Fibroblast of the aortic adventitia (primary cell): ENCODE data around the gene B4GALNT1. TPM values are rescaled to one million over a fixed set of nuclear protein-coding genes. Genes with fewer than 3 reads are reported as not detected.

ENCODE experiments used
- DNase-seq: peaks from one replicate; pipeline ENCODE4 v3.0.0-alpha.2; 2010; ENCODE audit warnings: low read depth
- H3K4me3 ChIP-seq: 2 replicates; pipeline ENCODE4 v1.5.1; 2011; ENCODE audit warnings: low read depth, mild to moderate bottlenecking, control low read depth, low read length, moderate library complexity
- total RNA-seq: library from RNA; depleted of rRNA; stranded (reverse); fragments of >200 nt; gene quantifications from 2 replicates; pipeline ENCODE4 v1.2.3, GENCODE V29; 2012; ENCODE audit warnings: low replicate concordance
- TF ChIP-seq, protein P1 (sequence below): IDR thresholded peaks from 2 replicates; pipeline ENCODE4 v1.5.1; 2011; ENCODE audit warnings: mild to moderate bottlenecking, low read length, control low read depth, inconsistent platforms; ENCODE audit not compliant: insufficient read depth

B4GALNT1 gene
- total RNA-seq, 1 donor = 6.9 TPM

DNA sequence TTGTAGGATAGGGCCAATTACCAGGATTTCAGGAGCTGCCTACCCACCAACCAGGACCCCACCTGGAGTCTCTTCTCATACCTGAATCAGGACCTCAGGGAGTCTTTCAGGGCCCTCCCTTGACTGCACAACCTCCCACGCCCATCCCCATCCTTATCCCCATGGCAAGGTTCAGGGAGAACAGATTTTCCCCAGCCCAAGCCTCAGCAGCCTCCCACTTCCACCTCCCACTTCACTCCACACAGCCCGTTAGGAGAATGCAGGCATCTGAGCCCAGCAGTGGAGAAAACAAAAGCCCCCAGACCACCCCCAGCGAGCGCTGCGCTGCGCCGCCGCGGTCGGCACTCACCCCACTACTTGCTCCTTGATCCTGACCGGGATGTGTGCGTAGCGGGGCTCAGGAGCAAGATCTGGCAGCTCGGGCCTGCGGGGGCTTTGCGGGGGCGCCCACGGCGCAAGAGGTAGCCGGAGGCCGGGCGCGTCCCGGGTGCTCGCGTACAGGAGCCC lies 1.4 kb downstream of the B4GALNT1 start:
- peak overlapping the region; percentile 69 for H3K4me3 ChIP-seq
- TF ChIP-seq, protein P1, sequence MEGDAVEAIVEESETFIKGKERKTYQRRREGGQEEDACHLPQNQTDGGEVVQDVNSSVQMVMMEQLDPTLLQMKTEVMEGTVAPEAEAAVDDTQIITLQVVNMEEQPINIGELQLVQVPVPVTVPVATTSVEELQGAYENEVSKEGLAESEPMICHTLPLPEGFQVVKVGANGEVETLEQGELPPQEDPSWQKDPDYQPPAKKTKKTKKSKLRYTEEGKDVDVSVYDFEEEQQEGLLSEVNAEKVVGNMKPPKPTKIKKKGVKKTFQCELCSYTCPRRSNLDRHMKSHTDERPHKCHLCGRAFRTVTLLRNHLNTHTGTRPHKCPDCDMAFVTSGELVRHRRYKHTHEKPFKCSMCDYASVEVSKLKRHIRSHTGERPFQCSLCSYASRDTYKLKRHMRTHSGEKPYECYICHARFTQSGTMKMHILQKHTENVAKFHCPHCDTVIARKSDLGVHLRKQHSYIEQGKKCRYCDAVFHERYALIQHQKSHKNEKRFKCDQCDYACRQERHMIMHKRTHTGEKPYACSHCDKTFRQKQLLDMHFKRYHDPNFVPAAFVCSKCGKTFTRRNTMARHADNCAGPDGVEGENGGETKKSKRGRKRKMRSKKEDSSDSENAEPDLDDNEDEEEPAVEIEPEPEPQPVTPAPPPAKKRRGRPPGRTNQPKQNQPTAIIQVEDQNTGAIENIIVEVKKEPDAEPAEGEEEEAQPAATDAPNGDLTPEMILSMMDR = no peak
- DNase-seq = no peak

DNA sequence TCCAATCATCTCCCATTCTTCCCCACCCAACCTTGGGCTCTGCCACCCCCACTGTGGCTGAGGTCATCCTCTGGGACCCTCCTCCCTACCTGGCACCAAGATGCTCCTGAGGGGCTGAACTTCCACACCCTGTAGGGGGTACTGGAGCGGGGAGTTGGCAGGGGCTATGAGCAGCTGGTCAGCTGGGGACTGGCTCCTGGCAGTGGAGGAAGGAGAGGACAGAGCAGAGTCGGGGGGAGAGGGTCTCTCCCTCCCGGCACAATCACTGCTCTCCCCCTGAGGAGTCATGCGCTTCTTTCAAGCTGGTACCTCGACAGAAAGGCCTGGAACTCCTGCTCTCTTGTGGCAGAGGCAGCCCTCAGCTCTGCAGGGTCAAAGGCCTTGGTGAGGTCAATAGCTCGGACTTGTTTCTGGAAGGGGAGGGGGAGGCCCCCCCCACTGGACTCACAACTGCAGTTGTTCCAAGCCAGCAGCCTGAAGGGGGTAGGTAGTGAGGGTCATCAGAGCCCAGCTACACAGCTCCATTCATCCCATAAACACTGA lies 2.0 kb downstream of the B4GALNT1 start:
- no peak overlapping the region for H3K4me3 ChIP-seq
- DNase-seq = no peak
- TF ChIP-seq, protein P1 = no peak

DNA sequence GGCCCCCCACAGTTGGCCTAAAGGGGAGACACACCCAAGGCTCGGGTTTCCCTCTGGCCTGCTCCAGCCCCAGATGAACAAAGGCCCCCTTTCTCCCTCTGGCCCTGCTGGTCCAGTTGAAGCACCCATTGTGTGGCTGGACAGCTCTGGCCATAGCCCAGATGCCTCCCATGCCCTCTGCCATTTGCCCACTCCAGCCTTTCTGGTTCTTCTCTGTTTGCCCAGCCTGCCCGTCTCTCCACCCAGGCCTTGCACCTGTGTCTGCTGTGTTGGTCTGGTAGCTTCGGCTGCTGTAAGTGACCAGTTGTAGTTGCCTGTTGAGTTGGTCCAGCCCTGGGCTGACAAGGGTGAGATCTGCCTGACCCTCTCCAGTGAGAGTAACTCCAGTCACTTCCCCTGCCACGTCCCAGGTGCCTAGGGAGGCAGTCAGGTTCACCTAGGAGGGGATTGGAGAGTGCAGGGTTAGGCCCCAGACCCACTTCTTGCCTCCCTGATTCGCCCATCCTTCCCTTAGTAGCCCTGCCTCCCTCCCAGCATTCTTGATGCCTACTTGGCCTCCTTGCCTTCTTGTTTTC lies 3.0 kb downstream of the B4GALNT1 start:
- TF ChIP-seq, protein P1 = no peak
- no peak for DNase-seq
- H3K4me3 ChIP-seq = no peak overlapping the region

DNA sequence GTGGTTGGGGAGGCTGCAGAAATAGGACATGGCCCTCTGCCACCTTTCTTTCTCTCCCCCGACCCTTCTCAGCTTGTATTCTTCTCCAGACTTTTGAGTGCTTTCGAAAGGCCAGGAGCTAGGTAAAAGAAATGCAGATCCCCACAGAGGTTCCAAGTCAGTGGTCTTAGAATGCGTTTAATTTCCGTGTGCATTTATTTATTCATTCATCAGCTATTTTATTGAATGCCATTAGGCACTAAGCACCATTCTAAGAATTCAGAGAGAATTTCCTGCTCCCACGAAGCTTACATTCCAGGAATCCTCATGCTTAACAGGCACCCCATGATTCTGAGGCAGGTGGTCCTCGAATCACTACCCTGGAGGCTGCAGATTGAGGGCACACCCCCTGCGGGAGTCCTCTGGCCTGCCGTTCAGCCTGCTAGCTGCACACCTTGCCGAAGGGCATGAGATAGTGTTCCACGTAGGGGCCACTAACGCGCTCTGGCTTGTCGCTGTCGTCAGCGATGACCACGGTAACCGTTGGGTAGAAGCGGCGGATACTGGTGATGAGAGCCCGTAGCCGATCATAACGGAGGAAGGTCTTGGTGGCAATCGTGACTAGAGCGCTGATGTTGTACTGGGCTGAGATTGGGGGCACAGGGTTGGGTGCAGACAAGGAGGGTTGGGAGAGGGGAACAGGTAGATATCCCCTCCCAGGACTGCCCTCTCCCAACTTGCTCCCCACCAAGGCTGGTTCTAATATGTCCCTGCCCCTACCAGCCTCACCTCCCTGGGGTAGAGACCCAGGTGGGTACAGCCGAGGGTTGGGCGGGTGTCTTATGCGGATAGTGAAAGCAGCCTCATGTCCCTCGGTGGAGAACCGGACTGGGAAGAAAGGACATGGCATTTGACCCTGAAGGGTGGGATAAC lies 4.5 kb downstream of the B4GALNT1 start:
- no peak for DNase-seq
- TF ChIP-seq, protein P1 = no peak
- H3K4me3 ChIP-seq = no peak overlapping the region

DNA sequence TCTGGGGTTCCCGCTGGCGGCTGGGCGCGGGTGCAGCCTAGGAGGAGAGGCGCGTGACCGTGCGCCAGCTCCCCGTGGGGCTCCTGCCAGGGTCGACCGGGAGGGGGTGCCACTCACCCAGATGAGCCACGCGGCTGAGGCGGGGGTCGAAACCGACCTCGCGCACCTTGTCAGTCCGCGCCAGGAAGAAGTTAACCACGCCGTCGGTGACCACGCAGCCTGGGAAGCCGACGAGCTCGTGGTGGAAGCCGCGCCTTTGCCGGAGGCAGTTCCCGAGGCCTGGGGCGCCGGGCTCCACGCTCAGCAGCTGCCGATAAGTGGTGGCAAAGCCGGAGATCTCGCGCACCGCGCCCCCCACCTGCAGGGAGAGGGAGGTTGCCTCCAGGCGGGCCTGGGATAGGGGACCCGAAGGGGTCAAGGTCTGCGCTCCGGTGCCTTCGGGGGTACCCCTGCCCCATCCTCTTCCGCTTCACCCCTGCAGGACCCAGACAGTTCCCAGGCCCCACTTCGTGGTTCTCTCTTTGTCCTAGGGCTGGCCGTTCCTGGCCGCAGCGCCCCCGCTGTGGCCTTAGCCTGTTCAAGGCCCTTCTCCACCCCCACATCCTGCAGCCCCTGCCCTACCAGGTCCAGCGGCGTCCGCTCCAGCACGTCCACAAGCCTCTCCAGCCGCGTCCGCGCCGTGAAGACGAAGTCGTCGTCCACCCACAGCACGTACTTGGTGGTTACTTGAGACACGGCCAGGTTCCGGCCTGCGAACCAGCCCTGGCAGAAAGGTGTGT lies 5.3 kb downstream of the B4GALNT1 start:
- no peak overlapping the region for H3K4me3 ChIP-seq
- TF ChIP-seq, protein P1 = no peak
- DNase-seq = no peak

DNA sequence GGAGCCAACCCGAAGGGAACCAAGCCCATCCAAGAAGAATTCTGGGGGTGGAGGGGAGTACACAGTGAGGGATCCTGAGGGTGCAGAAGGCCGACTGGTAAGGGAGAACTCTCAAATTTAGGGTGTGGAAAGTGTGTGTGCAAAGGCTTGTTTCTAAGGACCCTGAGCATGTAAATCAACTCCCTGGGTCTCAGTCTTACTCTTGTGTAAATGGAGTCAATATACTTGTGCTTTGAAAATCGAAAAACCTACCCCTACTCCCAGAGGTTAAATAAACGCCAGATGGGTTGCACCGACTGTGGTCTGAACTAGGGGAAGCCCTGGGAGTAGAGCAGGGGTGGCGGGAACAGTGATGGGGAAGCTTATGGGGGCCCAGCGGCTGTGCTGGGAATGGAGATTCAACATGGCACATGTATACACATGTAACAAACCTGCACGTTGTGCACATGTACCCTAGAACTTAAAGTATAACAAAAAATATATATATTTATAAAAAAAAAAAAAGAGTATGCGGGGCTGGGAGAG lies 6.0 kb downstream of the B4GALNT1 start:
- H3K4me3 ChIP-seq = no peak overlapping the region
- DNase-seq = no peak
- TF ChIP-seq, protein P1 = no peak
